Fibroblast of mammary gland (primary cell): ENCODE measurements around the gene BICD1.

Experiments
- DNase-seq: peaks from one replicate; pipeline ENCODE4 v3.0.0-alpha.2; 2010; ENCODE audit warnings: low read depth
- H3K4me3 ChIP-seq: 2 replicates; pipeline ENCODE4 v1.5.1; 2011; ENCODE audit warnings: low read depth, mild to moderate bottlenecking, low read length, moderate library complexity; ENCODE audit not compliant: control insufficient read depth
- TF ChIP-seq, protein P1 (sequence below): conservative IDR thresholded peaks from 2 replicates; pipeline ENCODE4 v1.5.1; 2011; ENCODE audit warnings: low read depth, low read length, inconsistent platforms; ENCODE audit not compliant: control insufficient read depth, insufficient read depth

Gene BICD1

DNA sequence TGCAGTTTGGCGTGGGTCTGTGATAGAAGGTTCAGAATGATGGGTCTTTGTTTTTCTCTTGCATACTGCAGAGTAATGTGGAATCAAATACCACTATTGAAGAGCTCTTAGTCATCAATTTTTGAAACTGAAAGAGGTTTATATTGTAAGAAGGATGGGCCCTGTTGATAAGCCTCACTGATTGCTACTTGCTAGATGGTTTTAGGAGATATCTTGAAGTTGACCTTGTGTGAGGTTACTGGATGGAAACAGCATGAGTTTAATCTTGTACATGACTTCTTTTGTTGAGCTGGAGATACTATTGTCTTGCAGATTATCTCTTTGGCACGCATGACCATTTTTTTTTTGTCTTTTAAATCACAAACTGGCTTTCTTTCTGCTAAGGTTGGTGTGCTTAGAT is 13.8 kb downstream of the BICD1 start:
- no peak for DNase-seq
- TF ChIP-seq, protein P1, sequence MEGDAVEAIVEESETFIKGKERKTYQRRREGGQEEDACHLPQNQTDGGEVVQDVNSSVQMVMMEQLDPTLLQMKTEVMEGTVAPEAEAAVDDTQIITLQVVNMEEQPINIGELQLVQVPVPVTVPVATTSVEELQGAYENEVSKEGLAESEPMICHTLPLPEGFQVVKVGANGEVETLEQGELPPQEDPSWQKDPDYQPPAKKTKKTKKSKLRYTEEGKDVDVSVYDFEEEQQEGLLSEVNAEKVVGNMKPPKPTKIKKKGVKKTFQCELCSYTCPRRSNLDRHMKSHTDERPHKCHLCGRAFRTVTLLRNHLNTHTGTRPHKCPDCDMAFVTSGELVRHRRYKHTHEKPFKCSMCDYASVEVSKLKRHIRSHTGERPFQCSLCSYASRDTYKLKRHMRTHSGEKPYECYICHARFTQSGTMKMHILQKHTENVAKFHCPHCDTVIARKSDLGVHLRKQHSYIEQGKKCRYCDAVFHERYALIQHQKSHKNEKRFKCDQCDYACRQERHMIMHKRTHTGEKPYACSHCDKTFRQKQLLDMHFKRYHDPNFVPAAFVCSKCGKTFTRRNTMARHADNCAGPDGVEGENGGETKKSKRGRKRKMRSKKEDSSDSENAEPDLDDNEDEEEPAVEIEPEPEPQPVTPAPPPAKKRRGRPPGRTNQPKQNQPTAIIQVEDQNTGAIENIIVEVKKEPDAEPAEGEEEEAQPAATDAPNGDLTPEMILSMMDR = no peak
- no peak overlapping the region for H3K4me3 ChIP-seq

DNA sequence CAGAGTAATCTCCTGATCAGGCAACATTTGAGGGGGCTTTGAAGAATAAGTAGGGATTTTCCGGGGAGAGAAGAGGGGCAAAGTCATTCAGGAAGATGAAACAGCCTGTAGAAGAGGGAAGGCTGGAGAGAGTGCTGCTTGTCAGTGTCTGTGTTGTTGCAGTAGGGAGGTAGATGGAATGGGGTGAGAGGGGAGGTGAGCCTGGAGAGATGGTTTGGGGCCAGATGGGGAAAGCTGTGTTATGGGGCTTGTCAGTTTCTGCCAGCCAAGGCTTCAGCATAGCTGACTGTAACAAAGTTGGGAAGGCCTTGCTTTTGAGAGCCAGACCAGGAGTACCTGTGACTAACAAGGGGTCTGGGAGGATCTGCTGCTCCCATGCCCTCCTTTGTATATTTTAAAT is 18.0 kb downstream of the BICD1 start:
- no peak for DNase-seq
- H3K4me3 ChIP-seq = no peak overlapping the region
- TF ChIP-seq, protein P1 = no peak

DNA sequence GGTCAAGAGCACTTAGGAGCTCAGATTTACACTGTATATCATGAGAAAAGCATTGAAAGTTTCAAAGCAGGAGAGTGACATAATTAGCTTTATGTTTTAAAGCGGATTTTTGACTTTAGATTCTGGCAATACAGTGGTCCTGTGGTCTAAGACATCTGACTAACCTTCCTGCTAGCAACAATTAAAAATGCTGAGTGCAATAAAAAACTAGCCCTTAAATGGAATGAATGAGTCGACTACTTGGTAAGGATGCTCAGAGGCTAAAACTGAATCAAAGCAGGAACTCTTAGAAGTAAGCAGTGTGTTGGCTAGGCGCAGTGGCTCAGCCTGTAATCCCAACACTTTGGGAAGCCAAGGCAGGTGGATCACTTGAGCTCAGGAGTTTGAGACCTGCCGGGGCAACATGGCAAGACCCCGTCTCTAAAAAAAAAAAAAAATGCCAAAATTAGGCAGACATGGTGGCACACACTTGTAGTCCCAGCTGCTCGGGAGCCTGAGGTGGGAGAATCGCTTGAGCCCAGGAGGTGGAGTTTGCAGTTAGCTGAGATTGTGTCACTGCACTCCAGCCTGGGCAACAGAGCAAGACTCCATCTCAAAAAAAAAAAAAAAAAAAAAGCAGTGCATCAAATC is 18.9 kb downstream of the BICD1 start:
- TF ChIP-seq, protein P1 = no peak
- no peak overlapping the region for H3K4me3 ChIP-seq
- peak; percentile 67 for DNase-seq

DNA sequence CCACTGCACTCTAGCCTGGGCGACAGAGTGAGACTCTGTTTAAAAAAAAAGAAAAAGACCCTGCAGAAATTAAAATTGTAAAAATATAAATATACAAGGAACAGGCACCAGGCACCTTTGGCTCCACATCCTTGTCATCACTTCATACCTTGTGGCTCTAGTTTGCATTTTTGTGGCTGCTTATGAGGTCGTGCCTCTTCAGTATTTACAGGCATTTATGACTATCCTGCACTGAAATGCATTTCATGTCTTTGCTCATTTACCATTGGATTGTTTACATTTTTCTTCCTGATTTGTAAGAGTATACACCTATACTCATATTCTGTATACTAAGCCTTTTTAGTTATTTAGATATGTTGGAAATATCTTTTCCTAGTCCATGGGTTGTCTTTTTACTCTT is 20.1 kb downstream of the BICD1 start:
- no peak overlapping the region for H3K4me3 ChIP-seq
- peak; percentile 68 for DNase-seq
- TF ChIP-seq, protein P1 = no peak

DNA sequence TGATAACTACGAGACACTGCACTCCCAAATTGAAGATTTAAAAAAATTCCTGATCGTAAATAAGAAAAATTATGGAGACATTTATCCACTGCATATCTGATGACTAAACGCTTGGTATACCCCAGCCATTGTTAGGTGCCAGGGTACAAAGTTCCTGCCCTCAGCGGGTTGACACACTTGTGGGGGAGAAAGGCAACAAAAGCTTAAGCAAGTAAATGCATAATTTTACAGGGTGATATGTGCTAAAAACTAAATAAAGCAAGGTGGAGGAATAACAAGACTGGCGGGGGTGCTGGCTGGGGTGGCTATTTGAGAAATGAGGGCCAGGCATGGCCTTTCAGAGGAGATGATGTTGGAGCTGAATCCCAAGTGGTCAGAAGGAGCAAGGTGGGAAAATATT is 25.0 kb downstream of the BICD1 start:
- DNase-seq = no peak
- TF ChIP-seq, protein P1 = no peak
- H3K4me3 ChIP-seq = no peak overlapping the region

DNA sequence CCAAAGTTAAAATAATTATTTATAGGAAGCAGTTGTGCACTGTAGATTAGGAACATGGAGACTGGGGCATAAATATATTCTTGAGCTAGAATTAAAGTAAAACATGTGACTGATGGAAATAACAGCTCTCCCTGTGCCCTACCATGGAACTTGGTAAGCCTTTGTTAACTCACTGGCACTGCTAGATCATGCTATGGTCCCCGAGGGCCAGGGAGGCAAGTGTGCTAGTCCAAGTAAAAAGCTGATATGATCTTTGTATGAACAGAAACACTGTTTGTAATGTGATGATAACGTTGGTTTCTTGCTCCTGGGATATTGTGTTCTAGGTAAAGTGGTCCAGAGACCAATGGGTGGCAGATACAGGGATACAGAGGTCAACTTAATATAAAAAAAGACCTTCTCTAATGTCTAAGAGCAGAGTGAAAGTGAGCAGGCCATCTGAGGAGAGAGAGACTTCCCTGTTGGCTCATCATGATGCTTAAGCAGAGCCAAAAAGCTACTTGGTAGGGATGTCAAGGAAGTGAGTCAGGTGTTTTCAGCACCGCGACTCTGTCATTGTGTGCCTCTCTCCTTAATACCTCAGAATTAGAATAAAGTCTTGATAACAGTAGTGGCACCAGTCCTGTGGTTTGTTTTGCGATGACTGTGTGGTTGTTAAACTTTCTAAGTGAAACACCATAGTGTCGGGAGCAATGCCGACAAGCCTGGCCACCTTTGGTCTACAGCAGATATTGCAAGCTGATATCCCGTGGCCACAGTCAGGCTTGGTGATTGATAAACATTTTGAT is 27.6 kb downstream of the BICD1 start:
- TF ChIP-seq, protein P1 = no peak
- DNase-seq = peak; percentile 69
- H3K4me3 ChIP-seq = no peak overlapping the region

DNA sequence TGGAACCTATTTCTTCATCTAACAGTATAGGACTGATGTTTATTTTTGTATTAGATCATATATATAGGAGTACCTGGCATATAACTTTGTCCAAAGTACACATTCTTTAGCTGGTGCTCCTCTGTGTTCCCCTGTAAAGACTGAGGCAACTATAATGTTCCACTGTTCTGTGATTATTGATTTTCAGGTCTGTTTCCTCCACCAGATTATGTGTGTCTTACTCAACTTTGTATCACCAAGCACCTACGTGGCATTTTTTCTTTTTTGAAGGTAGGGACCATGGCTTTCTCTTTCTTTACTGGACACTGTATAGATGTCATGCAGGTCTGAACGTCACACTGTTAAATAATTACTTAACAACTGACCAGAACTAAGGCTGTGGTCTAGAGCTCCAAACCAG is 29.3 kb downstream of the BICD1 start:
- no peak overlapping the region for H3K4me3 ChIP-seq
- DNase-seq = no peak
- TF ChIP-seq, protein P1 = no peak
